GM19463 (cell line): ENCODE measurements around the gene SPDYE17.
A peak's percentile ranks its signal among the peaks of the same experiment; 100 is the strongest.
"Not testable (repeated sequence)": the region's sequence is repeated elsewhere in the genome, so short reads cannot be mapped to it uniquely, and the experiment has no call there.

Experiments
- ATAC-seq: cut with Tn5 transposase; IDR thresholded peaks from one replicate; pipeline ENCODE4 v1.9.1; 2021; ENCODE audit warnings: mild to moderate bottlenecking, moderate library complexity; ENCODE audit not compliant: unreplicated experiment

The SPDYE17 gene

DNA sequence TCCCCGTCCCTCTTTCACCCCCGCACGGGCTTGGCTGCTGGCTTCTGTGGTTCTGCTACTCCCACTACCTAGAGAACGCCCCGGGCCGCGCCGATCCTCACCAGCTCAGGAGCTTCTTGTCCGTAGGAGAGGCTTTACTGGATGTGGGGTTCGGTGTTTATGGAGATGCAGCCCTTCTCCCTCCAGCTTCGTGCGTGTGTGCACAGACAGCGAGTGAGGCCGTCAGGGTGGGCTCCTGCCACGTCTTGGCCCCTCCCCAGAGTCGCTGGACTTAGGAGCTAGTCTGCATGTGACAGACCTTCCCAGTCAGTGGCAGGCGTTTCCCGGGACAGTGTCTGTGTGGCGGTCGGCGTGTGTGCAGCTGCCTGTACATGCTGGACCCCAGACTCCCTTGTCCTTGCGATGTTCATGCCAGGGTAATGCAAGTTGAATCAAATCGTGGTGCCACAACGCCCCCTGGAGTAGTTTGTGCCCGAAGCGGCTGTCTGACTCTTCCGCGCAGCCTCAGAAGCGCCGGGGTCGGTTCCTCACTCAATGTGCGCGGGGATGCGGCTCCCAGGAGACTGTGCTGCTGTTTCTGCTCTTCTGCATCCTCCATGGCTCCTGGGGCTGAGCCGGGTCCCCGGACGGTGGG is 32.6 kb downstream of the SPDYE17 start:
- not testable (repeated sequence) for ATAC-seq

- ATAC-seq = not testable (repeated sequence)
These were observed 33.3 kb downstream of the SPDYE17 start for GRCh38 chr7:76998764-76999450.

DNA sequence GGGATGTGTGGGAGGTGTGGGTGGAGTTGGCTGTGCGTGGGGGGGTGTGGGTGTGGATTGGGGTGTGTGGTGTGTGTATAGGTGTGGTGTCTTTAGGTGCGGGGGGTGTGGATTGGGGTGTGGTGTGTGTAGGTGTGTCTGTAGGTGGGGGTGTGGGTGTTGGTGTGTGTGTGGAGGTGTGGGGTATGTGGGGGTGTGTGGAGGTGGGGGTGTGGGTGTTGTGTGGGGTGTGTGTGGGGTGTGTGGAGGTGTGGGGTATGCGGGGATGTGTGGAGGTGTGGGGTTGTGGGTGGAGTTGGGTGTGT is 33.9 kb downstream of the SPDYE17 start:
- no peak for ATAC-seq

GRCh38 chr7:76997381-76998284 is 34.5 kb downstream of the SPDYE17 start:
- ATAC-seq = no peak

DNA sequence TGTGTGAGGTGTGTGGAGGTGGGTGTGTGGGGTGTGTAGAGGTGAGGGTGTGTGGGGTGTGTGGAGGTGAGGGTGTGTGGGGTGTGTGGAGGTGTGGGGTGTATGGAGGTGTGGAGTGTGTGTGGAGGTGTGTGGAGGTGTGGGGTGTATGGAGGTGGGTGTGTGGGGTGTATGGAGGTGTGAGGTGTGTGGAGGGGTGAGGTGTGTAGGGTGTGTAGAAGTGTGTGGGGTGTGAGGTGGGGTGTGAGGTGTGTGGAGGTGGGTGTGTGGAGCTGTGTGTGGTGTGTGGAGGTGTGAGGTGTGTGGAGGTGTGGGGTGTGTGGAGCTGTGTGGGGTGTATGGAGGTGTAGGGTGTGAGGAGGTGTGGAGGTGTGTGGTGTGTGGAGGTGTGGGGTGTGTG is 35.2 kb downstream of the SPDYE17 start:
- ATAC-seq = not testable (repeated sequence)

GRCh38 chr7:76994286-76994685 is 37.9 kb downstream of the SPDYE17 start:
- not testable (repeated sequence) for ATAC-seq

- ATAC-seq = not testable (repeated sequence)
These were observed 38.3 kb downstream of the SPDYE17 start for GRCh38 chr7:76993831-76994230.

GRCh38 chr7:76992871-76993270 is 39.3 kb downstream of the SPDYE17 start:
- ATAC-seq = not testable (repeated sequence)

DNA sequence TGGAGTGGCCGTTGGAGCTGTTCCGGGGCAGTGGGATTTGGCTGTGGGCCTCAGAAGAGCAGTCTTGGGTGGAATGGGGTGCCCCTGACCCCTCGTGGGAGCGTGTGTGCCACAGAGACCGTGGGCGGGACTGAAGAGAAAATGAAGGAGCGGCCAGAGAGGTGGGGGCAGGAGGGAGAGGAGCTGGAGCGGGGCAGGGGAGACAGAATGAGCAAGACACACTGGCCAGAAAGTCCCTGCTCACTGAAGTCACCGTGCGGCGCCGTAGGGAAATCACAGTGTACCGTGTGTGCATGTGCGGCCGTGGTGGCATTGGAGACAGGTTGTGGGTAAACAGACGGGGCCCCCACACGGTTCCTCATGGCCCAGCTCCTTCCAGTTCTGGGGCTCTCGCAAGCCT is 40.0 kb downstream of the SPDYE17 start:
- not testable (repeated sequence) for ATAC-seq

DNA sequence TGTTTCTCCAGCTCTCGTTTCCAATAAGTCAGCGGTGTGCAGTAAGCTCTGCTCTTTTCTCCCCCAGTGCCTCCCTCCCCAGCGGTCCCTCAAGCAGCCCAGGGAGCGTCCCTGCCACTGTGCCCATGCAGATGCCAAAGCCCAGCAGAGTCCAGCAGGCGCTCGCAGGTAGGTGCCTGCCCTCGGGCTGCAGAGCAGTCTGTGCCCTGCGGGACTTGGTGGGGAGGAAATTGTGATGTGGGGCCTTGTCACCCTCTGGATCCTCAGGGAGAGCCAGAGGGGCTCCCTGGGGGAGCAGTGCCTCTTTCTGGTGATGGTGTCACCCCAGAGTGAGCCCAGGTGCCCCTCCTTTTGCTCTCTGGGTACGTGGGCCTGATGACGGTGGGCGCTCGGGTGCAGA is 42.0 kb downstream of the SPDYE17 start:
- ATAC-seq = not testable (repeated sequence)

DNA sequence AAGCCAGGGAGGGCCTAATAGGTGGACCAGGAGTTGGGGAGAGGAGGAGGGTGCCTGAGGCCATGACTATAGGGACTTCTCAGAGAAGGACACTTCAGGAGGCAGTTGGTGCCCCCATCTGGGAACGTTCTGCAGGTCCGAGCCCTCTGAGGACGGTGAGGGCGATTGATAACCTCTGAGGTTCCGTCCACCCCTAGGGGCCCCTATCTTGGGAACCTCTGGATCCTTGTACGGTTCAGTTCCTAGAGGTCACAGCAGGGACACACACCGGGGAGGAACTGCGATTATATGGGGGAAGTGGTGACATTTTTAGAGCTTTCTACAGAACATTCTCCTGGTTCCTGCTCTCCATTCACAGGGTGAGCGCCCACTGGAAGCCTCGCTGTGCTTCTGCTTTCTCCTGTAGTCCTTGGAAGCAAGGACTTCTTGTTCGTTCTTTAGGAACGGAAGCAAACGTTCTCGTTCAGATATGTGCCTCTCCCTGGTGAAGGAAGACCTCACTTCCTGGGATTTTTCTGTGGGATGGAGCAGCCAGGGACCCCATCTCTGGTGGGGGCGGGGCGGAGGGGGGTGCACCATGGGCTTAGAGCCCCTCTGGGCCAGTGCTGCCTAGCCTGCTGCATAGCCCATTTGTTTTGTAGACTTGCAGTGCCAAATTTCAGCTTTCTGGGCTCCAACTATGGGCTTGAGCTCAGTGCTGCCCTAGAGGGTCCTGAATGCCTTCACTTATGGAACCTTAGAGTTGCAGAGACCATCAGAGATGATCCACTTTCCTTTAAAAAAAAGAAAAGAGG is 46.0 kb downstream of the SPDYE17 start:
- not testable (repeated sequence) for ATAC-seq

GRCh38 chr7:76984784-76985136 is 47.4 kb downstream of the SPDYE17 start:
- peak; percentile 97 for ATAC-seq

- peak; percentile 11 for ATAC-seq
These were observed 48.0 kb downstream of the SPDYE17 start for GRCh38 chr7:76983937-76984783.

GRCh38 chr7:76983333-76983732 is 48.8 kb downstream of the SPDYE17 start:
- ATAC-seq = not testable (repeated sequence)

DNA sequence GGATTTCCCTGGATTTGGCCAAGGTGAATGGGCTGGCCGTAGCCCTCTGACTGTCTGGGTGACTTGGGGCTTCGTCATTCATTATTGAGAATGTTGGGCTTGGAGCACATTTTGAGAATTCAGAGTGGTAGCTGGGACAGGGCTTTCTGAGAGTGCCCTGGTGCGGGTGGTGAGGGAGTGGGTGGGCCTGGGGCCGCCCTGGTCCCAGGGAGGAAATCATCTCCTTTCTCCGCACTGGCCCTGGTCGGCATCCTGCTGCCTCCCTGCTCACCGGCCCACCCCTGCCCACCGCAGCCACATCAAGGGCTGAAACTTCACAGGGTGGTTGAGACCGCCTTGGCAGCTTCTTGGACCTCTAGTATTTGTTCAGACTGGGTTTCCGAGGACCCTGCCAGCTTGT is 49.7 kb downstream of the SPDYE17 start:
- not testable (repeated sequence) for ATAC-seq

- not testable (repeated sequence) for ATAC-seq
These were observed 50.8 kb downstream of the SPDYE17 start for GRCh38 chr7:76981187-76981970.

DNA sequence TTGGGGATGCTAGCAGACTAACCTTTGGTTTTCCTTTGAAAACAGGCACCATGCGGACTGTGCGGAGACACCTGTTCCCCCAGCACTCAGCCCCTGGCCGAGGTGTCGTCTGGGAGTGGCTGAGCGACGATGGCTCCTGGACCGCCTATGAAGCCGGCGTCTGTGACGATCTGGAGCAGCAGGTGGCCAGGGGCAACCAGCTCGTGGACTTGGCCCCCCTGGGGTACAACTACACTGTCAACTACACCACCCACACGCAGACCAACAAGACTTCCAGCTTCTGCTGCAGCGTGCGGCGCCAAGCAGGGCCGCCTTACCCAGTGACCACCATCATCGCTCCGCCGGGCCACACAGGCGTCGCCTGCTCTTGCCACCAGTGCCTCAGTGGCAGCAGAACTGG is 51.6 kb downstream of the SPDYE17 start:
- not testable (repeated sequence) for ATAC-seq

DNA sequence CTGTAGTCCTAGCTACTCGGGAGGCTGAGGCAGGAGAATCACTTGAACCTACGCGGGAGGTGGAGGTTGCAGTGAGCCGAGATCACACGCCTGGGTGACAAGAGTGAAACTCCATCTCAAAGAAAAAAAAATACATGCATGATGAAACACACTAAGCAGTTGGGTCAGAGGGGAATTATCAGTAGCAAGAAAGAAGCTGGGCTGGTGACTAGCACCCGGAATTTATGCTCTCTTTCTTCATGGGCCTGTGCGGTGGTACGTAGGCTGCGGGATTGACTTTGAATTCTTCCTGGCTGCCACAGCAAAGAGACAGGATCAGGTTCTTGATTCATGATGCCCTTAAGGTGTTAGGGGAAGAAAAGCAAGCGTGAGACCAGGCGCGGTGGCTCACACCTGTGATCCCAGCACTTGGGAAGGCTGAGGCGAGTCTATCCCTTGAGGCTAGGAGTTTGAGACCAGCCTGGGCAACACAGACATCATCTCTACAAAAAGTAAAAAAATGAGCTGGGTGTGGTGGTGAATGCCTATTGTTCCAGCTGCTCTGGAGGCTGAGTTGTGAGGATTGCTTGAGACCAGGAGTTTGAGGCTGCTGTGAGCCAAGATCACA is 54.3 kb downstream of the SPDYE17 start:
- not testable (repeated sequence) for ATAC-seq
